ENCODE data around the gene GDF7.

The GDF7 gene

DNA sequence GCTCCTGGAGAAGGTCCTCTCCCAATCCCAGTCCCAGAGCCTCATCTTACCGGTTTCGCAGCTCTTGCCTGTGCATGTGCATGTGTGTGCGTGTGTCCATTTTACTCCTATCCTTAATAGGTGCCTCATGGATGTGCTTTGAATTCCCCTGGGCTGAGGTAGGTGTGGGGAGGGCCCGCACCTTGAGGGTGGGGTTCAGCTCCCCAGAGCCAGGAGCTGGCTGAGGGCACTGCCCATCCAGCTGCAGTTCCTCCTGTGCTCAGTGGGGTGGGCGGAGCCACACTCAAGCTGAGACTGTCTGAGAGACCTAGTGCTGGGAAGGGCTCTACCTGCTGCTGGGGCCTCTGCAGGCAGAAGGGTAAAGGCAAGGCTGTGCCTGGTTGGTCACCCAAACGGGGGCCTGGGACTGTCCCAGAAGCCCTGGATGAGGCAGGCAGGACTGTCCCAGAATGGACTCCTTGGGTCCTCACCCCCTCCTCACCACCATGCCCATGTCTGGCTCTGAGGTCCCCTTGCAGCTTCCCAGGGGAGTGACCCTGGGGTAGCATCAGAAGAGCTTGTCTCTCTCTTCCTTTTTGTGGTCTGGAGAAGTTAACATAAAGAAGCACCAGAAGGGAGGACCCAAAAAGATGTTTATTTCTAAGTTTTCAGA is 8.9 kb downstream of the GDF7 start:
- DNase-seq, result no peak

- no peak for DNase-seq
These were observed 9.6 kb downstream of the GDF7 start for GRCh38 chr2:20676353-20677215.

GRCh38 chr2:20677301-20678085 is 10.5 kb downstream of the GDF7 start:
- DNase-seq, result no peak

DNA sequence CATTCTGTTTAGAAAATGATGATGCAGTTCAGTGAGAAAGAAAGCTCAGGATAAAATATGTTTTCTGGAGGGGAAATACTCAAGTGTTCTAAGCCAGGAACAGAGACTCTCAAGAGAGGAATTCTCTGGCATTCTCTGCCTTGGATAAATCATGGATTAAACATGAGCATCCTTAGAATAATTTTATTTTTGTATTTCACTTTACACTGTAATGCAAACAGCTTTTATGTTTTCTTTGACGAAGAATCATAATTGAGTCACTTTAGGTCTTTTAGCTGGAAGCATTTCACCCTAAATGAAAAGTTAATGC is 11.1 kb downstream of the GDF7 start:
- DNase-seq, result no peak

- DNase-seq, result no peak
These were observed 11.8 kb downstream of the GDF7 start for GRCh38 chr2:20678780-20679179.

DNA sequence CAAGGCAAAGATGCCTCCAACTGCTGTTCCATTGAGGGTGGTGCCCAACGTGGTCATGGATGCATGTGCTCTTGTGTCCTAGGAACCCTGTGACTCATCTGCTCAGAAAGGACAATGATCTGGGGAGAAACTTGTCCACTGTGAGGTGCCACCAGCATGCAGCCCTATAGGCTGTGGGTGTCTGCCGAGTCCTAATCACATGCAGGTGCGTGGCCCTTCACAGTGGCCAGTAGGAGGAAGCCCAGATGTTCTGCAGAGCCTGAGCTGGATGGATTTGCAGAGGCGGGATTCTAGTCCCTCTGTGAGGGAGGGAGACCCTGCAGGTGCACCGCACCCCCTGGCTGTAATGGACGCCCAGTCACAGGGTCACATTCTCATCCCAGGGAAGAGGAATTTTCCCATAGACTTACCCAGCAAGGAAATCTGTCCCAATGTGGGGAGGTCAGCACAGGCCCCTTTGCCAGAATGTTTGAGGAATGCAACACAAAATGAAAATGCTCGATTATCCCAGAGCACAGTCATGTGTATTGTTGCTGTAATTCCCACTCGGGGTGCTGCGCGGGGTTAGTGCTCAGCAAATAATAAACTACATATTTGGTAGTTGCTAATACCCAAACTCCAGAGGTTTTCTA is 13.9 kb downstream of the GDF7 start:
- DNase-seq, result no peak

- DNase-seq, result no peak
These were observed 15.4 kb downstream of the GDF7 start for GRCh38 chr2:20682167-20682920.

- DNase-seq, result no peak
These were observed 17.7 kb downstream of the GDF7 start for GRCh38 chr2:20684581-20685063.

DNA sequence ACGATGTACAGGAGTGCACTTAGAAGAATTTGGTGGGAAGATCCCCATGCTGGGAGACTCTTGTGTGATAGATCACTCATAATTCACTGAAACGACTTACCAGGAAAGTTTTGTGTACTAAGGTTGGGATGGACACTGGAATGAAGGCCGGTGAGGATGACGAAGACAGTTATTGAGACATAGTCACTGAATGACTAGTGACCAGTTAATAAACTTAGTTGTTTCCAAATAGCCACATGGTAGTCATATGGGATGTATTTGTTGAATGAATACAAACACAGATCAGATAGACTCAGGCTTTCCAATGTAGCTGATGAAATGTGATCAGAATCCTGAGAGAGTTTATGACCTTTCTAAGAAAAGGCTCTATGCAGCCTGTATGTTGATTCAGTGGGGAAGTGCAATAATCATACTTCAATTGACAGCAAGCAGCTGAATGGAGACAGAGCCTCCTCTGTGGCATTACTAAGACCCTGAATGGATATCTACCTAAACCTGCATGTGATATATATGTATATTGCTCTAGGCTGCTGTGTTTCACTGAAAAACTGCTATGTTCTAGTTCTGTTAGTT is 20.4 kb downstream of the GDF7 start:
- no peak for DNase-seq

DNA sequence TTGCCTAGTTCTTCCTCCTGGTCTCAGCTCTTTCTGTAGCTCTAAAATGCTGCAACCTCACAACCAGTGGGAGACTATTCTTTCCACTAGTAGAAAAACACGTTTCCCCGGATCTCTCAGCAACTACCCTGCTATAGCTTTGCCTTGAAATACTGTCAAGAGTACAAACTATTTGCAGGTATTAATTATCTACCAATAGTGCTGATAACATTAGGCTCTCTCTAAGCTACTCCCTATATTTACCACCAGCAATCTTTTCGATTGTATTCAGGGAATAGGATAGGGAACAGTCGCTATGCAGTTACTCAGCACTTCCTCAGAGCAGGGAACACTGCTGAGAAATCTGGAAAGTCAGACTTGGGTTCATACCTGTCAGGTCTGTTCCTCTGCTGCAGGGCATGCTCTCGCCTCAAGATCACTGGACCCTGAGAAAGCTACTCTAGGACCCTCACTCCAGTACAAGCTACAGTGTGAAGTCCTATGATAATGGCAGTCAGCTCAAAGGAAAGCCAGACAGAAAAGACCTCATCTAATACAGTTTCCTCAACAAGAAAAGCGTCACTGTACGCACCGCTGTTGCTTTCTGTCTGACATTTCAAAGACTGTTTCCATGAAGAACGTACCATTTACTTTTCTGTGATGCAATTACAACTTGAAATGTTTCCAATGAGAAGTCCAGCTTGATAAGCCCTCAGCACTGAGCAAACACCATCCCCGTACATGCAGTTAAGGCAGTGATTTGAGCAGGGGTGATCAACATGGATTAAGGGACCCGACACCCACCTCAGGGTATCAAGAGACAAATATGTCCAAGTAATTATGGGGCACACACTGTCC is 22.7 kb downstream of the GDF7 start:
- no peak for DNase-seq

- DNase-seq, result no peak
These were observed 24.3 kb downstream of the GDF7 start for GRCh38 chr2:20691076-20691734.

DNA sequence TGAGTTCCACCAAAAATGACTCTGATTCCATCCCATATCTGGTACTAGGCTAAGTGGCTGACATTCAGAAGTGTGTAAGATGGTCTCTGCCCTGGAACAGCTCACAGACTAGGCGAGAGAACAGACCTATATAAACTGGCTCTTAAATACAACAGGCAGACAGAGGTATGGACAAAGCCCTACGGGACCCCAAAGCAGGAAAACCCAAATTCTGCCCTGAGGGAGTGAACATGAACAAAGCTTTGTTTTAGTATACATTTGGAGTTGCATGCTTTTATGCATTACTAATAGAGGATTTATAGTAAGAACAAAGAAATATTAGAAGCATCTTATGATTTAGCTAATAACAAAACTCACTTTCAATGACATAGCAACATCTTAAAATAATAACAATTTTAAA is 25.1 kb downstream of the GDF7 start:
- DNase-seq, result no peak

- no peak for DNase-seq
These were observed 26.4 kb downstream of the GDF7 start for GRCh38 chr2:20693317-20693716.

- DNase-seq, result no peak
These were observed 29.4 kb downstream of the GDF7 start for GRCh38 chr2:20696366-20696765.

GRCh38 chr2:20697322-20697934 is 30.5 kb downstream of the GDF7 start:
- no peak for DNase-seq

GRCh38 chr2:20698916-20699613 is 32.1 kb downstream of the GDF7 start:
- no peak for DNase-seq

- DNase-seq, result no peak
These were observed 35.6 kb downstream of the GDF7 start for GRCh38 chr2:20702563-20702962.

DNA sequence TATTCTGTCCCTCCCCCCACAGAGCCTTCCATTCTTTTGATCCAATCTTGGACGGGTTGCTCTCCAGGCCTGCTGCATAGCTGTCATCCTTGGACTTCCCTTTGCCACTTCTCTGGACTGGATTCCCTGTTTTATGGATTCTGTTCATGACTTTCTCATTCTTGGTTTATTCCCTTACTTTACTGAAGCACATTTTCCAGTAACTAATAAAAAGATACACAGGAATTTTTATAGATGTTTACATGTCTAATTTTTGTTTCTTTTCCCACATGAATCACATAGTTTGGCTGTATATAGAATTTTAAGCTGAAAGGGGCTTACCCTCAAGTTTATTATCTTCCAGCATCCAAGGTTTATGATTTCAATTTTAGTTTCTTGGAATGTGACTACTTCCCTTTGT is 37.9 kb downstream of the GDF7 start:
- DNase-seq, result no peak

GRCh38 chr2:20706217-20706616 is 39.3 kb downstream of the GDF7 start:
- no peak for DNase-seq
